ENCODE data around the gene MACROD1. TPM values are rescaled to one million over a fixed set of nuclear protein-coding genes. Genes with fewer than 3 reads are reported as not detected.

Gene MACROD1
- total and polyA plus RNA-seq, 10 of the 15 experiments (the other 5 are each of a cell fraction or from before 2014, with no cell fraction given): 1.2 to 22.7 (median 11.3) TPM; not detected in 1

- TF ChIP-seq E4F1 (IDR thresholded peaks at IDR 0.05; ENCODE audit: borderline replicate concordance, partially characterized antibody): peak; percentile 40
- TF ChIP-seq PKNOX1 (IDR thresholded peaks at IDR 0.05): peak; percentile 81
- peak; percentile 29; the same call in 1 of the 2 replicates for TF ChIP-seq NKRF (conservative IDR thresholded peaks at IDR 0.05)
- TF ChIP-seq ZNF384 (IDR thresholded peaks at IDR 0.05; ENCODE audit: borderline replicate concordance, low read depth, low read length): no peak
- TF ChIP-seq KLF5 (IDR thresholded peaks at IDR 0.05; ENCODE audit: partially characterized antibody): no peak
- no peak for TF ChIP-seq CTCF (IDR thresholded peaks at IDR 0.05 in 2 of 3, conservative IDR thresholded peaks at IDR 0.05 in 1 of 3; ENCODE audit: control insufficient read depth in 2 of 3, extremely low read depth in 1 of 3, insufficient read depth in 1 of 3, low read depth in 3 of 3, low read length in 3 of 3)
- TF ChIP-seq JUND (IDR thresholded peaks at IDR 0.05; ENCODE audit: low read depth, low read length): no peak
- TF ChIP-seq ELK1 (IDR thresholded peaks at IDR 0.05; ENCODE audit: low read depth, low read length): peak; percentile 65; the same call in 1 of the 2 replicates
- TF ChIP-seq POLR2A (IDR thresholded peaks at IDR 0.05; ENCODE audit: low read depth, low read length): peak; percentile 90
- TF ChIP-seq NFYA (IDR thresholded peaks at IDR 0.05; ENCODE audit: borderline replicate concordance, low read depth, low read length): no peak
- TF ChIP-seq DPF2 (IDR thresholded peaks at IDR 0.05): peak; percentile 37; the same call in 1 of the 2 replicates
- no peak for TF ChIP-seq USF2 (IDR thresholded peaks at IDR 0.05; ENCODE audit: borderline replicate concordance, low read depth, low read length)
- no peak for TF ChIP-seq SUZ12 (IDR thresholded peaks at IDR 0.05; ENCODE audit: unreplicated experiment)
- peak; percentile 50 for TF ChIP-seq MYC (IDR thresholded peaks at IDR 0.05; ENCODE audit: insufficient read depth, insufficient read length, insufficient replicate concordance, low read length, severe bottlenecking)
- no peak for TF ChIP-seq NRF1 (conservative IDR thresholded peaks at IDR 0.05; ENCODE audit: low read depth, low read length)
- peak; percentile 85 for TF ChIP-seq YY1 (IDR thresholded peaks at IDR 0.05; ENCODE audit: low read depth, low read length)
- TF ChIP-seq ZZZ3 (IDR thresholded peaks at IDR 0.05; ENCODE audit: control insufficient read depth, insufficient read length, low read depth): no peak
- peak; percentile 72 for TF ChIP-seq MAX (IDR thresholded peaks at IDR 0.05; ENCODE audit: low read depth, low read length)
Observed at GRCh38 chr11:64207256-64208085, 41.6 kb upstream of the MACROD1 start (continued).

Measured in GM12878 (cell line).